HG03064 (cell line): ENCODE data around the gene GNA14.
"Not testable (repeated sequence)": the region's sequence is repeated elsewhere in the genome, so short reads cannot be mapped to it uniquely, and the experiment has no call there.

ENCODE experiments used
- ATAC-seq: cut with Tn5 transposase; IDR thresholded peaks from one replicate; pipeline ENCODE4 v1.9.1; 2021; ENCODE audit warnings: low read depth; ENCODE audit not compliant: unreplicated experiment

The GNA14 gene

GRCh38 chr9:77647267-77648233 lies 572 bp downstream of the GNA14 start:
- ATAC-seq, result no peak

GRCh38 chr9:77643871-77644270 lies 4.3 kb downstream of the GNA14 start:
- ATAC-seq, result no peak

- no peak for ATAC-seq
Measured at GRCh38 chr9:77640741-77641580, 7.2 kb downstream of the GNA14 start.

GRCh38 chr9:77632652-77633051 lies 15.5 kb downstream of the GNA14 start:
- no peak for ATAC-seq

- ATAC-seq, result not testable (repeated sequence)
Measured at GRCh38 chr9:77628864-77629263, 19.3 kb downstream of the GNA14 start.

GRCh38 chr9:77616191-77616590 lies 31.9 kb downstream of the GNA14 start:
- ATAC-seq, result no peak

- no peak for ATAC-seq
Measured at GRCh38 chr9:77614645-77615044, 33.5 kb downstream of the GNA14 start.

- no peak for ATAC-seq
Measured at GRCh38 chr9:77606526-77606925, 41.6 kb downstream of the GNA14 start.

GRCh38 chr9:77605449-77606220 lies 42.5 kb downstream of the GNA14 start:
- no peak for ATAC-seq

GRCh38 chr9:77604316-77604715 lies 43.8 kb downstream of the GNA14 start:
- ATAC-seq, result no peak

GRCh38 chr9:77602852-77603251 lies 45.3 kb downstream of the GNA14 start:
- ATAC-seq, result no peak

- ATAC-seq, result no peak
Measured at GRCh38 chr9:77601476-77602099, 46.5 kb downstream of the GNA14 start.

- no peak for ATAC-seq
Measured at GRCh38 chr9:77600810-77601209, 47.3 kb downstream of the GNA14 start.

GRCh38 chr9:77599492-77599891 lies 48.6 kb downstream of the GNA14 start:
- no peak for ATAC-seq

GRCh38 chr9:77598991-77599390 lies 49.1 kb downstream of the GNA14 start:
- ATAC-seq, result no peak

- ATAC-seq, result no peak
Measured at GRCh38 chr9:77598524-77598923, 49.6 kb downstream of the GNA14 start.

- no peak for ATAC-seq
Measured at GRCh38 chr9:77597057-77597456, 51.1 kb downstream of the GNA14 start.

- no peak for ATAC-seq
Measured at GRCh38 chr9:77595426-77596095, 52.6 kb downstream of the GNA14 start.

GRCh38 chr9:77594963-77595362 lies 53.2 kb downstream of the GNA14 start:
- no peak for ATAC-seq

- ATAC-seq, result no peak
Measured at GRCh38 chr9:77593528-77593927, 54.6 kb downstream of the GNA14 start.
